ENCODE data around the gene PAPSS2. TPM values are rescaled to one million over a fixed set of nuclear protein-coding genes. Genes with fewer than 3 reads are reported as not detected.

PAPSS2 gene
- total RNA-seq, 2 donors from 2014 or later, result 16.9 to 17.5 TPM

DNA sequence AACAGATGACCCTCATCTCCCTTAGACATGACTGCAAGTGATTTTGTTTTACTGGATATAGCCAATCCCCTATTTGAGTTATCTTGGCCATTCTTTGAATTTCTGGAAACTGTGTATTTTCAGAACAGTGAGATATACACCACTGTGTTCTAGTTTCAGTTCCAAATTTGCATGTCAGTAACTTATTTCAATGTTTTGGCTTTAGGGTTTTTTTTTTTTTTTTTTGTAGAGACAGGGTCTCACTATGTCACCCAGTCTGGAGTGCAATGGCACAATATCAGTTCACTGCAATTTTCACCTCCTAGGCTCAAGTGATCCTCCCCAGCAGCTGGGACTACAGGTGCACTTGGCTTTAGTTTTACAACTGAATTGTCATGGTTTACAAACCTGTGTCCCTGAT lies 91.1 kb downstream of the PAPSS2 start:
- Histone ChIP-seq H3K27ac (no peak overlapping the region), H3K27me3 (no peaks in the 10 kb centered on the region), H3K4me3 (no peak overlapping the region), H3K36me3 (replicated peaks in 1 of 2; ENCODE audit: insufficient read depth in 1 of 2, low read depth in 2 of 2) (no peaks in the 10 kb centered on the region), H3K4me1 (no peaks in the 10 kb centered on the region), H3K9me3 (no peaks in the 10 kb centered on the region)
- TF ChIP-seq, protein P1, sequence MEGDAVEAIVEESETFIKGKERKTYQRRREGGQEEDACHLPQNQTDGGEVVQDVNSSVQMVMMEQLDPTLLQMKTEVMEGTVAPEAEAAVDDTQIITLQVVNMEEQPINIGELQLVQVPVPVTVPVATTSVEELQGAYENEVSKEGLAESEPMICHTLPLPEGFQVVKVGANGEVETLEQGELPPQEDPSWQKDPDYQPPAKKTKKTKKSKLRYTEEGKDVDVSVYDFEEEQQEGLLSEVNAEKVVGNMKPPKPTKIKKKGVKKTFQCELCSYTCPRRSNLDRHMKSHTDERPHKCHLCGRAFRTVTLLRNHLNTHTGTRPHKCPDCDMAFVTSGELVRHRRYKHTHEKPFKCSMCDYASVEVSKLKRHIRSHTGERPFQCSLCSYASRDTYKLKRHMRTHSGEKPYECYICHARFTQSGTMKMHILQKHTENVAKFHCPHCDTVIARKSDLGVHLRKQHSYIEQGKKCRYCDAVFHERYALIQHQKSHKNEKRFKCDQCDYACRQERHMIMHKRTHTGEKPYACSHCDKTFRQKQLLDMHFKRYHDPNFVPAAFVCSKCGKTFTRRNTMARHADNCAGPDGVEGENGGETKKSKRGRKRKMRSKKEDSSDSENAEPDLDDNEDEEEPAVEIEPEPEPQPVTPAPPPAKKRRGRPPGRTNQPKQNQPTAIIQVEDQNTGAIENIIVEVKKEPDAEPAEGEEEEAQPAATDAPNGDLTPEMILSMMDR (IDR thresholded peaks at IDR 0.05), result no peak
- TF ChIP-seq POLR2A (IDR thresholded peaks at IDR 0.05), result no peak
- ATAC-seq (no peak), DNase-seq (no peak)
- intact Hi-C loops (cut with DNase I), result no loop called here

- Histone ChIP-seq H3K4me3 (no peak overlapping the region), H3K27me3 (no peaks in the 10 kb centered on the region), H3K27ac (no peak overlapping the region), H3K9me3 (no peaks in the 10 kb centered on the region), H3K4me1 (no peaks in the 10 kb centered on the region), H3K36me3 (replicated peaks in 1 of 2; ENCODE audit: insufficient read depth in 1 of 2, low read depth in 2 of 2) (peaks cover 0 to 1% of the 10 kb centered on the region in 2 donors)
- TF ChIP-seq, protein P1 (IDR thresholded peaks at IDR 0.05), result no peak
- TF ChIP-seq POLR2A (IDR thresholded peaks at IDR 0.05), result no peak
- ATAC-seq (no peak), DNase-seq (no peak)
- 81 to 89% methylated on average over 2 of the region's 2 CpGs for WGBS, 2 donors
- intact Hi-C loops (cut with DNase I), result no loop called here
Observed at GRCh38 chr10:87751274-87751673, 91.6 kb downstream of the PAPSS2 start.

GRCh38 chr10:87752566-87752965 lies 92.9 kb downstream of the PAPSS2 start:
- Histone ChIP-seq H3K9me3 (no peaks in the 10 kb centered on the region), H3K27me3 (no peaks in the 10 kb centered on the region), H3K4me1 (no peaks in the 10 kb centered on the region), H3K36me3 (replicated peaks in 1 of 2; ENCODE audit: insufficient read depth in 1 of 2, low read depth in 2 of 2) (peaks cover 0 to 1% of the 10 kb centered on the region in 2 donors), H3K27ac (no peak overlapping the region), H3K4me3 (no peak overlapping the region)
- TF ChIP-seq POLR2A (IDR thresholded peaks at IDR 0.05), result no peak
- TF ChIP-seq, protein P1 (IDR thresholded peaks at IDR 0.05), result no peak
- DNase-seq, result no peak
- intact Hi-C loops (cut with DNase I), result no loop called here
- WGBS, 2 donors, result 78 to 88% methylated on average over 2 of the region's 2 CpGs
- ATAC-seq, result no peak

DNA sequence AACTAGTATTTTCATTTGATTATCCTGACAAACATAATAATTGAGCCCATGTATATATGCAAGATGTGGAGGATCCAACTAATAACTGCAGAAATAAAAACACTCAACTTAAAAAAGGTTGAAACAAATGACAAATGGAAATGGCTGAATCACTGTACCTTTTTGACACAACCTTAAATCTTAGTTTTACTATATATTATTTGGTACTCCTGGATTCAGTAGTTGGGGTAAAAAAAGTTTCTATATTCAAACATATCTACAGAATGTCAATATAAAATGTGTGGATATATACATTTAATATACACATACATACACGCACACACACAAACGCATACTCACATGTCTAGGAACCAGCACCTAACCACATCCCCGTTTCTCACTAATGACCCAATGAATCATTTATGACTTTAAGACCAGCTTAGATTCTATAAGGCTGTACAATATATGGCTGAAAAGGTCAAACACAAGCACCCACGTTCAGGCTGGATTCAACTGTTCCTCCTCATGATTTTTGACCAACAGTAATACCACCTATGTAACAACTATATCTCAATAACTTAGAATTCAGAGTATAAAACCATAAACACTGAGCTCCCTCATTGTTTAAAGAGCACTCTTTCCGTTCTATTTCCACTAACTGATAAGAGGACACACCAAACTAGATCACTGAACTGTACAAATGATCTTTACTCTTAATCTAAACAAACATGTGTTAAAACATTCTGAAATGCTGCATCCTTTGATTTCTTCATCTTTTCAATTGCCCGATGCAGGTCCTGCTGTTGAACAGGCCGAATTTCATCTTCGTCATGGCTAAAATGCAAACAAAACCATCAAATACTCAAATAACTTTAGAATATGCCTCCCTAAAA lies 94.6 kb downstream of the PAPSS2 start:
- no peak for DNase-seq
- no peaks in the 10 kb centered on the region for H3K27me3 ChIP-seq
- no peaks in the 10 kb centered on the region for H3K9me3 ChIP-seq
- TF ChIP-seq, protein P1 (IDR thresholded peaks at IDR 0.05), result no peak
- TF ChIP-seq POLR2A (IDR thresholded peaks at IDR 0.05), result no peak
- no peak overlapping the region for H3K4me3 ChIP-seq
- H3K27ac ChIP-seq, result no peak overlapping the region
- WGBS, 2 donors, result 85 to 90% methylated on average over 8 of the region's 8 CpGs
- intact Hi-C loops (cut with DNase I), result no loop called here
- H3K36me3 ChIP-seq (replicated peaks in 1 of 2; ENCODE audit: insufficient read depth in 1 of 2, low read depth in 2 of 2), result peaks cover 0 to 1% of the 10 kb centered on the region in 2 donors
- ATAC-seq, result no peak
- H3K4me1 ChIP-seq, result no peaks in the 10 kb centered on the region

DNA sequence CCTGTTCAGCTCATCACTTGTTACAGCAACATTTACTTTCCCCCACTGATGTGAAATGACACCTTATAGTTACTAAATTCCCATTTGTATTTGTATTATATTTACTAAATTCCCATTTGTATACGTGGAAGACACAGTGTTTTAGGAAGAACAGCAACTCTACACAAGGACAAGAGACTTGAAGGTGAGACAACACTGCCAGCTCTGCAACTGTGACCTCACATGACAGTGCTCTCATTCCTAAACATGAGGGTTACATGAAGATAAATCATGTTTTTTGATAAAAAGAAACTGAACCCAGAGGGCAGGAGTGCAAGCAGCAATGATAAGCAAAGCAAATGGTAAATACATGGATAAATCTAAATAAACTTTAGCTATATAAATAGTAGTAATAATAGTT lies 98.0 kb downstream of the PAPSS2 start:
- no peak for DNase-seq
- Histone ChIP-seq H3K27ac (no peak overlapping the region), H3K36me3 (replicated peaks in 1 of 2; ENCODE audit: insufficient read depth in 1 of 2, low read depth in 2 of 2) (peaks cover 0 to 1% of the 10 kb centered on the region in 2 donors), H3K4me3 (no peak overlapping the region), H3K4me1 (peaks cover 10% of the 10 kb centered on the region), H3K9me3 (no peaks in the 10 kb centered on the region), H3K27me3 (no peaks in the 10 kb centered on the region)
- TF ChIP-seq, protein P1 (IDR thresholded peaks at IDR 0.05), result no peak
- TF ChIP-seq POLR2A (IDR thresholded peaks at IDR 0.05), result no peak
- no peak for ATAC-seq
- 42 to 48% methylated on average over 1 of the region's 1 CpG for WGBS, 2 donors
- intact Hi-C loops (cut with DNase I), result no loop called here

Measured in body of pancreas (tissue), 4 donors.